Activated CD4-positive, alpha-beta T cell treated with anti-CD3 and anti-CD28 coated beads, Interleukin-2, amount 50 U/mL, for 4 hours (primary cell): Measurements from ENCODE around the gene MARCHF9.
A peak's percentile ranks its signal among the peaks of the same experiment; 100 is the strongest.

Experiments used
- DNase-seq, 2 experiments: peaks; one replicate each; pipeline ENCODE4 v3.0.0-alpha.2; 2020

MARCHF9 gene

GRCh38 chr12:57756406-57757341 lies 1.8 kb downstream of the MARCHF9 start:
- DNase-seq: peak; percentile 63 to 67

GRCh38 chr12:57757771-57758170 lies 2.9 kb downstream of the MARCHF9 start:
- no peak for DNase-seq

- no peak for DNase-seq
Observed at GRCh38 chr12:57758552-57759359, 3.9 kb downstream of the MARCHF9 start.

GRCh38 chr12:57759360-57759980 lies 4.6 kb downstream of the MARCHF9 start:
- peak; percentile 41 to 43 for DNase-seq

- no peak for DNase-seq
Observed at GRCh38 chr12:57760347-57760982, 5.6 kb downstream of the MARCHF9 start.

GRCh38 chr12:57761391-57761998 lies 6.6 kb downstream of the MARCHF9 start:
- DNase-seq: no peak

GRCh38 chr12:57762463-57762862 lies 7.6 kb downstream of the MARCHF9 start:
- DNase-seq: no peak

- DNase-seq: no peak
Observed at GRCh38 chr12:57763881-57764661, 9.2 kb downstream of the MARCHF9 start.

- no peak for DNase-seq
Observed at GRCh38 chr12:57764662-57765002, 9.7 kb downstream of the MARCHF9 start.

GRCh38 chr12:57765003-57765697 lies 10.2 kb downstream of the MARCHF9 start:
- DNase-seq: peak; percentile 54 to 55

GRCh38 chr12:57765698-57766463 lies 11.0 kb downstream of the MARCHF9 start:
- no peak for DNase-seq

GRCh38 chr12:57766464-57767304 lies 11.8 kb downstream of the MARCHF9 start, which contains the start of gene CYP27B1:
CYP27B1 (minus strand) TSS chr12:57767078; CDS start chr12:57767041, 37 bp downstream.
- DNase-seq: no peak

GRCh38 chr12:57767305-57767698 lies 12.4 kb downstream of the MARCHF9 start:
- no peak for DNase-seq

- DNase-seq: no peak
Observed at GRCh38 chr12:57767876-57768275, 13.0 kb downstream of the MARCHF9 start.

GRCh38 chr12:57769594-57769993 lies 14.7 kb downstream of the MARCHF9 start:
- no peak for DNase-seq

GRCh38 chr12:57770734-57771133 lies 15.8 kb downstream of the MARCHF9 start:
- no peak for DNase-seq

GRCh38 chr12:57771236-57771872 lies 16.5 kb downstream of the MARCHF9 start:
- DNase-seq: peak; percentile 91 to 92

- DNase-seq: peak; percentile 92 to 93
Observed at GRCh38 chr12:57771873-57772428, 17.0 kb downstream of the MARCHF9 start, which contains the start of gene METTL1. METTL1 (minus strand) TSS chr12:57772105; CDS start chr12:57772083, 22 bp downstream.
